GM19438 (cell line): ENCODE data around the gene FOXN3.
"Not testable (repeated sequence)": the region's sequence is repeated elsewhere in the genome, so short reads cannot be mapped to it uniquely, and the experiment has no call there.

Experiments used
- ATAC-seq: cut with Tn5 transposase; IDR thresholded peaks from one replicate; pipeline ENCODE4 v1.9.1; 2021; ENCODE audit warnings: low read depth; ENCODE audit not compliant: unreplicated experiment

Gene FOXN3

DNA sequence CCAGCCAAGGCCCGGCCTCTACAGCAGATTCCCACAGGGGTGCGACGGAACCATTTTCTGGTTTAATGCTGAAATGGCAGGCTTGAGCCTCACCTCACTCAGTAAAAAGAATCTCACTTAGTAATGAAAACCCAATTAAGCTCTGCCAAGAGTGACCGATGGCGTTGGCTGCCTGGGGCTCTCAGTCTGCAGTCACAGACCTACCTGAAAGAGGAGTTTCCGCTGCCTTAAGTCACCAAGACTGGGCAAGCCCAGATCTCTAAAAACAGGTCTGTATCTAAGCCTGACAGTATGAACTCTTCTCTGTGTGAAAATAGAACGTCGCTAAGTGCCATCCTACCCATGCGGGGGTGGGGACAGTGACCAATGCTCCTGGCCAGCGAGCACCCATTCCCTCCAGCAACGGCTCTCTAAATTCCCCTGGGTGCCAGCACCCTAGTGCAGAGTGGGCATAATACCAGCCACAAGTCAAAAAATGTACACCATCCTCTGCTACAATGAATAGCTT lies 107.3 kb downstream of the FOXN3 start:
- no peak for ATAC-seq

DNA sequence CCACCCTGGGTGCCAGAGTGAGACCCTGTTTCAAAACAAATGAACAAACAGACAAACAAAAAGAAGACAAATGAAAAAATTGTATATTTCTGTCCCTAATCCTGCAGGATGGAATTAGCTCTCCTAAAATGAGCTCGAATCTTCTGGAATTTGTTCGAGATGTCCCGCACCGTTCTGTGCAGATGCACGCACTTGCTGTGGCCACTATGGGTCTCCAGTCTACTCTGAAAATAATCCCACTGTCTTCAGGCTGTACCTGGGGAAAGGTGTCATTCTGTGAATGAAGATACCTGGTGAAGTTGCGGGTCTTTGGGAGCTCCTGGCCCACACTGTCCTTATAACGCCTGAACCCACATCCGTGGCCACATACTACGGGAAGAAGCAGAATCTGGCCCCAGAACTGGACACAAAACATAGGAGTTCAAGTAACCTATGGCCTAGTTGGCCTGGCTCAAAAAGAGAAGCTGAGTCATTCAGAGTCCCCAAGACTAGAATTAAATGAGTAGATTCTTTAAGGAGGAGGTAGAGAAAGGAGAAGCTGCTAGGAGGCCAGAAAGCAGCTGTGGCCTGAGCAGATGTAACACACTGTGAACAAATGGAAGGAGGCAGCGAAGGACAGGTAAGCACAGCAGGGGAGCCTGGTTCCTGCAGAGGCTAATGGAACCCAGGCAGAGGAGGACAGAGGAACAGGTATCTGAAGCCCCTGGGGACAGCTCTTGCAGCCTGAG lies 108.6 kb downstream of the FOXN3 start:
- ATAC-seq = no peak

- ATAC-seq = no peak
Measured at GRCh38 chr14:89307409-89307808, 109.6 kb downstream of the FOXN3 start.

GRCh38 chr14:89304972-89305703 lies 111.9 kb downstream of the FOXN3 start:
- ATAC-seq = peak; percentile 34

- ATAC-seq = no peak
Measured at GRCh38 chr14:89304561-89304960, 112.5 kb downstream of the FOXN3 start.

DNA sequence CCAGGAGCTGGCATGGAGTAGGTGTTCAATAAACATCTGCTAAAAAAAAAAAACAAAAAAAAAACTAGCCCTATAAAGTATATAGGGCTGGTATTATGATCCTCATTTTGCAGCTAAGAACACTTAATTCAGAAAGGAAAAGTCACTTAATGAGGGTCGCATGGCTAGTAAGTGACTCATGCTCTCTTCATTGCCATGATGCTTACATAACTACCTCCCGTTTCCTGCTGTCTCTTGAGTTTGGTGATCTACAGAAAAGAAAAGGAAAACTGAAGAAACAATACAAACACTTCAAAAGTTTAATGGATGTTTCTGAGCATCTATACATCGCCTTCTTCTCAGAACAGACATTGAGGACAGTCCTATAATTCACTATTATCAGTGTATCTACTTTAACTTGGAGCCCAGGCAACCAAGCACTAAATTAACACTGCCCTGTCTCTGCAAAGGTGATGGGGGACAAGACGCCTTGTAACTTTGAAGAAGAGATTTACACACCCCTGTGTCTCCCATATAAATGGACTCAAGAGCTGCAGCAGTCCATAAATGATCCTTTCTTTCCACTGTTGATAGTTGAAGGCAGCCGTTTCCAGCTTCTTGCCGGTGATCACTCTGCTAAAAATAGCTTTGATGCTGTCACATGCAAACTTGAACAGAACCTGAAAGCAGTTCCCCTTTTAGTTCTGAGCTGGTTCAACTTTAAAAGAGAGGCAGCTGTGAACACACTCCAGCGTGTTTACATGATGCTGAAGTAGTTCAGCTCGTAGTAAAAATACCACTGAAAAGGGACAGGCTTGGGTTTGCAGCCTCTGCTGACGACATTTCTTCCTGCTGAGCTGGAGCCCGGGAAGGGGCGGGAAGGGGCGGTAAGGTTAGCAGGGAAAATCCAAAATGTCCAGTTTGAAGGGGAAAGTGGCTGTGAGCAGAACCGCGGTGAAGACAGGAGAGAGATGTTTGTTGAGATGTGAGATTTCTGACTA lies 113.3 kb downstream of the FOXN3 start:
- peak; percentile 60 for ATAC-seq

DNA sequence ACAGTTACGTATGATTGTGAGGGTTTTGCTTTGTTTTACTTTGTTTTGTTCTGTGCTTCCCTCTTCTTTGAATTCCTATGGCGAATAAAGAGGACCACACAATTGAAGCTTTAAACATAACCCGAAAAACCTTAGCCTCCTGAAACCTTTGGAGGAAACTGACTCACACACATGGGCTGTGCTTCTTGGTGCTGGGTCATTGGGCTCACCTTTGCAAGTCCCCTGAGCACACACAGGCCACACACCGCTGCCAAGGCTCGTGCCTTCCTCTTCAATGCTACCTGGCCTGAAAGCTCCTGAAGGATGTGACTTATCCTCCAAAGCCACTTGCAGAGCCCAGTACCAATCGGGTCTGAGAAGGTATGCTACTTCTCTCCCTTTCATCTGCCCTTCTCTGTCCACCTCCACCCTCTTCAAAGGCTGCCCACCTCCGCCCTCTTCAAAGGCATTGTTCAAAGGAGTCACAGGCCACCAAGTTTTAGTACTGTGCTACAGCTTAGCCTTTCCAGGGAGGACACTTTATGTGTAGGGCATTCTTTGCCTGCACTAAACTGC lies 114.6 kb downstream of the FOXN3 start:
- no peak for ATAC-seq

- no peak for ATAC-seq
Measured at GRCh38 chr14:89299587-89299986, 117.4 kb downstream of the FOXN3 start.

DNA sequence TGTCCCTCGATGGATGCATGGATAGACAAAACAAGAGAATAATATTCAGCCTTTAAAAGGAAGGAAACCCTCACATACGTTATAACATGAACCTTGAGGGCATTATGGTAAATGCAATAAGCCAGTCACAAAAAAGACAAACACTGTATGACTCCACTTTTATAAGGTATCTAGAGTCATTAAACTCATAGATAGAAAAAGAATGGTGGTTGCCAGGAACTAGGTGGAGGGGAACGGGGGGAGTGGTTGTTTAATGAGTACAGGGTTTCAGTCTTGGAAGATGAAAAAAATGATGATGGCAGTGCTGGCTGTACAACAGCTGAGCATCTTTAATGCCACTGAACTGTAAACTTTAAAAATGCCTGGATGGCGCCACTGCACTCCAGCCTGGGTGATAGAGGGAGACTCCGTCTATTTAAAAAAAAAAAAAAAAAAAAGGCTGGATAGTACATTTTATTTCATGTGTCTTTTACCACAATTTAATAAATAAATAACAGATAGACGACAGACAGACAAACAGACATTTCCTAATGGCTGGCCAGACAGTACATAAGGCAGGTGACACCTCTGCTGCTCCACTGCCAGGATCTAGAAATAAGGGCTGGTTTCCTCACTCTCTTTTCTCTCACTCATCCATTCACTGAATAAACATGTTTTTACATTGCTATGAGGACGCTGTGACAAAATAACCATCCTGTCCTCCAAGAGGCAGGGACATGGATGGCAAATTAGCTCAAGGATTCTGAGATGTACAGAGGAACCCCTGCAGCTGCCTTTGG lies 118.8 kb downstream of the FOXN3 start:
- ATAC-seq = no peak

- ATAC-seq = no peak
Measured at GRCh38 chr14:89296281-89296745, 120.7 kb downstream of the FOXN3 start.

GRCh38 chr14:89294872-89295271 lies 122.2 kb downstream of the FOXN3 start:
- ATAC-seq = no peak

DNA sequence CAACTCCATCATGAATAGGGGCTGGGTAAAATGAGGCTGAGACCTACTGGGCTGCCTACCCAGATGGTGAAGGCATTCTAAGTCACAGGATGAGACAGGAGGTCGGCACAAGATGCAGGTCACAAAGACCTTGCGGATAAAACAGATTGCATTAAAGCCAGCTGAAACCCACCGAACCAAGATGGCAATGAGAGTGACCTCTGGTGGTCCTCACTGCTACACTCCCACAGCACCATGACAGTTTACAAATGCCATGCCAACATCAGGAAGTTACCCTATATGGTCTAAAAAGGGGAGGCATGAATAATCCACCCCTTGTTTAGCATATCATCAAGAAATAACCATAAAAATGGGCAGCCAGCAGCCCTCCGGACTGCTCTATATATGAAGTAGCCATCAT lies 122.6 kb downstream of the FOXN3 start:
- ATAC-seq = not testable (repeated sequence)

DNA sequence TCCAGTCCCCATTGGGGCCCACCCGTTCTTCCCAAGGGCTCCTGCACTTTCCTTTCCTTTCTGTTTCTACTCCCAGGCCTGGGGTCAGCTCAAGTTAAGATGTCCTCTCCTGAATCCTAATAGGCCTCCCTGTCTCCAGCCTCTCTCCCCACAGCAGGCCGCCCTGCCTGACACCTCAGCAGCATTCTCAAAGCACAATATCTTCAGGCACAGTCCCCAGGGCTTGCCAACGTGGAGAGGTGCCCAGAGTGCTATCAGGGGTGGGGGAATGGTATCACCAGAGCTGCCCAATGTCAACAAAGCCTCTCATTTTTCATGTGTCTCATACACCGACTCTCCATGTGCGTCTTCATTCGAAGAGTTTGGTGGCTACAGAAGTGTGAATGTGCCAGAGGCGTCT lies 123.0 kb downstream of the FOXN3 start:
- ATAC-seq = no peak

DNA sequence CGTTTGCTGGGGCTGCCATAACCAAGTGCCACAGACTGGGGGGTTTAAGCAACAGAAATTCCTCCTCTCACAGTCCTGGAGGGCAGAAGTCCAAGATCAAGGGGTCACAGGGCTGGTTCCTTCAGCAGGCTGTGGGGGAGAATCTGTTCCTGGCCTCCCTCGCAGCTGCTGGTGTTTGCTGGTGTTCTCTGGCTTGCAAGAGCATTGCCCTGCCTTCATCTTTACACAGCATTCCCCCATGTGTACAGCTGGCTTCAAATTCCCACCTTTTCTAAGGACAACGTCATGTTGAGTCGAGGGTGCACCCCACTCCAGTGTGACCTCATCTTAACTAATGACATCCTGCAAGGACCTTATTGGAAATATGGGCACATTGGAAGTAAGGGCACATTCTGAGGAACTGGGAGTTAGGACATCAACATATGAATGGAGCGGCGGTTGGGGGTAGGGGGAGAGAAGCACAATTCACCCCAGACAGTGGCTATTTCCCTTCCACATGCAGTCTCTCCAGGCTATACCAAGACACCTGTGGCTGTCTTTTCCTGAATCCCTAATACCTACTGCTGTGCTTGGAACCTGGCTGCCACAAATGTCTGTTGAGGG lies 123.6 kb downstream of the FOXN3 start:
- ATAC-seq = no peak

DNA sequence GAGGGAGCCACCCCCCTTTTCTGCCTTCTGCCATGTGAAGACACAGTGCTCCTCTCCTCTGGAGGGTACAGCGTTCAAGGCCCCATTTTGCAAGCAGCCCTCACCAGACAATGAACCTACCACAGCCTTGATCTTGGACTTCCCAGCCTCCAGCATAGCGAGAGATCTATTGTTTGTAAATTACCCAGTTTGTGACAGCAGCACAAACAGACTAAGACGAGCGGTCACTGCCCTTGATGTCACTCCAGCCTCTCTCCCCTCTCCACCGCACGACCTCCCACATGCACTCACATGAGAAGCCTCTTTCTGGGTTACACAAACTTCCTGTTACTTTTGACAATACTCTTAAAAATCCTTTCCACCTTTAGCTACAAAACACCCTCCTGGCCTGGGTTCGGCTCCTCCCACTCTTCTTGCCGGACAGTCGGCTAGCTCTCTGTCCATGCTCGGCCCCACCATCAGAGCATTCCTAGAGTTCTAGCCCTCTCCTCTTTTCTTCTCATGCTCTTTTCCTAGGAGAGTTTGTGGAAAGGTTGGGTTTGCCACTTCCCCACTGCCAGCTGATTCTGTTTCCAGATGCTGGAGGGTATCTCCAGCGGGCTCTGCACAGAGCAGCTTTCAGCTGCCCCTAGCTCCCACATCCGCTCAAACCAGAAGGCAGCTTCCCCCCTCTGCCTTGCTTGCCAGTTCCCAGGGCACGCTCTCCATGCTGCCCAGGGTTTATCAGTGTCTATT lies 124.3 kb downstream of the FOXN3 start:
- no peak for ATAC-seq

GRCh38 chr14:89291351-89291940 lies 125.6 kb downstream of the FOXN3 start:
- no peak for ATAC-seq

- ATAC-seq = no peak
Measured at GRCh38 chr14:89290813-89291212, 126.2 kb downstream of the FOXN3 start.

DNA sequence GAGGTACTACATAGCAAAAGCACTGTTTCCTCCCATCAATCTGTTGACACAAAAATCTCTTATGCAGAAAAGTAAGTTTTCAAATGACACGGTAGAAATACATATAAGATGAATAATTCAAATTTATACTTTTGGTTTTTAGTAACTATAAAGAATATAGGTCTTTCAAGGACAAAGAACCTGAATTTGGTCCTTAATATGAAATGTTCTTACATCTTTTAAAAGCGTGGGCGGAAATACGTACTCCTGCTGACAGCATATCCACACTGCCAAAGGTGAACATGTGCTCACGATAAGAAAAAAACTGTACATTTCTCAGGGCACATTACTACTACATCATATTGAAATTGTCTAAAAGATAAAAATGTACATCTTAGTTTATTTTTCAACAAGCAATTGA lies 127.6 kb downstream of the FOXN3 start:
- ATAC-seq = no peak
